Trophoblast cell (in vitro differentiated cells and primary cell): ENCODE results near the gene SERPINE2.

Experiments used
- DNase-seq, 2 donors: peaks; one replicate each; pipeline ENCODE4 v3.0.0-alpha.2; 2016
- H2AFZ ChIP-seq: 2 replicates; pipeline ENCODE4 v1.6.1; 2013; ENCODE audit warnings: low read length, moderate library complexity, mild to moderate bottlenecking; ENCODE audit not compliant: insufficient read depth, poor library complexity
- H2AK5ac ChIP-seq: 2 replicates; pipeline ENCODE4 v1.6.1; 2013; ENCODE audit warnings: mild to moderate bottlenecking, low read length
- H2BK120ac ChIP-seq: 2 replicates; pipeline ENCODE4 v1.6.1; 2013; ENCODE audit warnings: low read length, mild to moderate bottlenecking, moderate library complexity; ENCODE audit not compliant: insufficient read depth, poor library complexity
- H2BK12ac ChIP-seq: 2 replicates; pipeline ENCODE4 v1.6.1; 2013; ENCODE audit warnings: mild to moderate bottlenecking, low read length, moderate library complexity
- H2BK5ac ChIP-seq: 2 replicates; pipeline ENCODE4 v1.6.1; 2013; ENCODE audit warnings: low read length, low read depth, moderate library complexity, mild to moderate bottlenecking; ENCODE audit not compliant: poor library complexity
- H3K14ac ChIP-seq: 2 replicates; pipeline ENCODE4 v1.6.1; 2013; ENCODE audit warnings: mild to moderate bottlenecking, low read length
- H3K18ac ChIP-seq: 2 replicates; pipeline ENCODE4 v1.6.1; 2013; ENCODE audit warnings: mild to moderate bottlenecking, low read length
- H3K23ac ChIP-seq: 2 replicates; pipeline ENCODE4 v1.6.1; 2013; ENCODE audit warnings: low read length
- H3K27ac ChIP-seq: 2 replicates; pipeline ENCODE4 v1.5.1; 2013; ENCODE audit warnings: low read depth, mild to moderate bottlenecking, inconsistent platforms, low read length, moderate library complexity
- H3K27me3 ChIP-seq: 2 replicates; pipeline ENCODE4 v1.6.1; 2013; ENCODE audit warnings: inconsistent platforms, mild to moderate bottlenecking, low read length, moderate library complexity; ENCODE audit not compliant: insufficient read depth
- H3K36me3 ChIP-seq, 2 experiments: 1 replicate in 1 of 2; 2 replicates in 1 of 2; pipeline ENCODE4 v1.6.1; 2013; ENCODE audit warnings: low read length in 2 of 2, mild to moderate bottlenecking in 2 of 2, moderate library complexity in 1 of 2; ENCODE audit not compliant: insufficient read depth in 2 of 2, control insufficient read depth in 1 of 2
- H3K4ac ChIP-seq: 2 replicates; pipeline ENCODE4 v1.6.1; 2013; ENCODE audit warnings: low read depth, mild to moderate bottlenecking, low read length, moderate library complexity
- H3K4me1 ChIP-seq, 2 experiments: 1 replicate in 1 of 2; 2 replicates in 1 of 2; pipeline ENCODE4 v1.6.1; 2013; ENCODE audit warnings: low read length in 2 of 2, mild to moderate bottlenecking in 2 of 2, moderate library complexity in 1 of 2; ENCODE audit not compliant: insufficient read depth in 2 of 2, control insufficient read depth in 1 of 2
- H3K4me2 ChIP-seq: 2 replicates; pipeline ENCODE4 v1.6.1; 2013; ENCODE audit warnings: inconsistent platforms, mild to moderate bottlenecking, low read length, moderate library complexity
- H3K4me3 ChIP-seq: 2 replicates; pipeline ENCODE4 v1.5.1; 2013; ENCODE audit warnings: mild to moderate bottlenecking, low read depth, low read length, inconsistent platforms
- H3K79me1 ChIP-seq: one replicate; pipeline ENCODE4 v1.6.1; 2013; ENCODE audit warnings: low read length
- H3K79me2 ChIP-seq: 2 replicates; pipeline ENCODE4 v1.6.1; 2013; ENCODE audit warnings: low read length, mild to moderate bottlenecking; ENCODE audit not compliant: control insufficient read depth, insufficient read depth, poor library complexity
- H3K9ac ChIP-seq: 2 replicates; pipeline ENCODE4 v1.6.1; 2013; ENCODE audit warnings: mild to moderate bottlenecking, low read length
- H3K9me3 ChIP-seq: 2 replicates; pipeline ENCODE4 v1.6.1; 2013; ENCODE audit warnings: low read depth, mild to moderate bottlenecking, control low read depth, inconsistent platforms, low read length; ENCODE audit not compliant: insufficient read depth
- H4K12ac ChIP-seq: 2 replicates; pipeline ENCODE4 v1.6.1; 2013; ENCODE audit warnings: low read depth, mild to moderate bottlenecking, low read length, moderate library complexity
- H4K8ac ChIP-seq: 2 replicates; pipeline ENCODE4 v1.6.1; 2013; ENCODE audit warnings: low read depth, mild to moderate bottlenecking, low read length, moderate library complexity
- H4K91ac ChIP-seq: one replicate; pipeline ENCODE4 v1.6.1; 2013; ENCODE audit warnings: low read depth, mild to moderate bottlenecking, low read length, moderate library complexity
- WGBS: extraction: QIAGEN DNeasy Blood & Tissue Kit; methylation state at CpG from one replicate; pipeline ENCODE4 v1.1.7; 2013; ENCODE audit warnings: missing lambda C conversion rate; ENCODE audit not compliant: insufficient read length, insufficient coverage; ENCODE audit errors: extremely low coverage; 5-methylcytosine and 5-hydroxymethylcytosine counted together

Gene SERPINE2

GRCh38 chr2:223929571-223930102 is 109.4 kb downstream of the SERPINE2 start:
- Histone ChIP-seq H3K4me2 (no peak overlapping the region), H3K4me3 (no peak overlapping the region), H2AFZ (no peak overlapping the region), H2BK120ac (no peak overlapping the region), H3K27me3 (no peaks in the 10 kb centered on the region), H3K79me2 (peaks cover 2% of the 10 kb centered on the region), H3K4me1 (peaks cover 0 to 5% of the 10 kb centered on the region in 2 experiments), H3K4ac (no peak overlapping the region), H4K12ac (peak overlapping the region; percentile 62), H2AK5ac (no peak overlapping the region), H3K79me1 (peaks cover 5% of the 10 kb centered on the region), H3K14ac (no peak overlapping the region), H3K27ac (no peak overlapping the region), H4K91ac (no peak overlapping the region), H2BK5ac (peak overlapping the region; percentile 40), H3K9me3 (no peaks in the 10 kb centered on the region), H3K36me3 (peaks cover 0 to 2% of the 10 kb centered on the region in 2 experiments), H2BK12ac (no peak overlapping the region), H3K23ac (no peak overlapping the region), H3K18ac (no peak overlapping the region), H4K8ac (no peak overlapping the region), H3K9ac (no peak overlapping the region)
- no CpG with 5 or more reads among the region's 4 CpGs for WGBS
- DNase-seq = peak in 1 of 2 donors; percentile 74

GRCh38 chr2:223928113-223929006 is 110.7 kb downstream of the SERPINE2 start:
- Histone ChIP-seq H3K9ac (no peak overlapping the region), H3K36me3 (peaks cover 0 to 2% of the 10 kb centered on the region in 2 experiments), H4K91ac (no peak overlapping the region), H3K14ac (no peak overlapping the region), H2AFZ (no peak overlapping the region), H2BK120ac (no peak overlapping the region), H3K27ac (peak overlapping the region; percentile 4), H4K8ac (no peak overlapping the region), H3K27me3 (no peaks in the 10 kb centered on the region), H3K23ac (no peak overlapping the region), H3K4me2 (no peak overlapping the region), H3K4me1 (peaks cover 0 to 3% of the 10 kb centered on the region in 2 experiments), H3K18ac (peak overlapping the region; percentile 33), H3K79me2 (peaks cover under 1% of the 10 kb centered on the region), H3K4me3 (no peak overlapping the region), H2BK12ac (no peak overlapping the region), H3K4ac (peak overlapping the region; percentile 64), H3K9me3 (no peaks in the 10 kb centered on the region), H2AK5ac (no peak overlapping the region), H3K79me1 (peaks cover 5% of the 10 kb centered on the region), H4K12ac (no peak overlapping the region), H2BK5ac (no peak overlapping the region)
- no CpG with 5 or more reads among the region's 7 CpGs for WGBS
- DNase-seq = no peak

- no peak overlapping the region for H4K91ac ChIP-seq
- H3K18ac ChIP-seq = no peak overlapping the region
- peaks cover 0 to 2% of the 10 kb centered on the region in 2 experiments for H3K36me3 ChIP-seq
- no CpG with 5 or more reads among the region's 3 CpGs for WGBS
- no peaks in the 10 kb centered on the region for H3K9me3 ChIP-seq
- H3K4me3 ChIP-seq = no peak overlapping the region
- peaks cover 3% of the 10 kb centered on the region for H3K79me1 ChIP-seq
- H3K79me2 ChIP-seq = peaks cover 3% of the 10 kb centered on the region
- H4K12ac ChIP-seq = no peak overlapping the region
- no peak overlapping the region for H3K14ac ChIP-seq
- H3K23ac ChIP-seq = no peak overlapping the region
- H2BK5ac ChIP-seq = no peak overlapping the region
- peaks cover 0 to 2% of the 10 kb centered on the region in 2 experiments for H3K4me1 ChIP-seq
- no peak overlapping the region for H4K8ac ChIP-seq
- H2BK12ac ChIP-seq = no peak overlapping the region
- no peaks in the 10 kb centered on the region for H3K27me3 ChIP-seq
- no peak overlapping the region for H3K9ac ChIP-seq
- H3K27ac ChIP-seq = no peak overlapping the region
- DNase-seq = peak in 1 of 2 donors; percentile 53
- no peak overlapping the region for H3K4me2 ChIP-seq
- no peak overlapping the region for H2AFZ ChIP-seq
- H2BK120ac ChIP-seq = no peak overlapping the region
- H2AK5ac ChIP-seq = no peak overlapping the region
- no peak overlapping the region for H3K4ac ChIP-seq
Observed at GRCh38 chr2:223925106-223925505, 114.0 kb downstream of the SERPINE2 start.
